Vagina (tissue), 2 donors: ENCODE results near the gene BCL11A.

ENCODE experiments used
- POLR2AphosphoS5 ChIP-seq, 2 donors: sonication (generic); formaldehyde crosslinking; IDR thresholded peaks; one replicate each; pipeline ENCODE4 v1.9.0; 2017; ENCODE audit warnings: antibody characterized with exemption in 2 of 2, mild to moderate bottlenecking in 2 of 2, low read depth in 1 of 2; ENCODE audit not compliant: insufficient read depth in 1 of 2
- TF ChIP-seq, protein P1 (sequence below), 3 experiments: fragments of 450-650 bp in 2 of 3; fragments of 200-600 bp in 1 of 3; sonication (generic) in 1 of 3; IDR thresholded peaks; one replicate each; pipeline ENCODE4 v1.5.1; 2017 to 2019; ENCODE audit warnings: antibody characterized with exemption in 3 of 3, mild to moderate bottlenecking in 2 of 3, moderate library complexity in 2 of 3

DNA sequence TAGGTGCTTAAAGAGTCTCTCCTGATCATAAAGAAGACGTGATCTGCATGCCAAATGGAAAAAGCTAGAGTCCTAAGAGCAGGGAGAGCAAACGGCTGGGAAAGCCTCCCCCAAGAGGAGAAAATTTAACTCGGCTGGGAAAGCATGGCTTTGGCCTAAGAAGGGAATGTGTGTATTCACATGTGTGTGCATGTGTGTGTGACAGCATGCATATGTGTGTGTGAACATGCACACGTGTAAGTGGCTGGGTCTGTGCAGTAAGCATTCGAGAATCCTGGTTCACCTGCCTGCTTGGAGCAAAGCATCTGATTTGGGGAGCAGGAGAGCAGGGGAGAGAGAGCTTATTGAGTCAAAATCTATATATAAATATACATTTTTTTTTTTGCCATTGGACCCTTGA lies 30.1 kb upstream of the BCL11A start:
- TF ChIP-seq, protein P1, sequence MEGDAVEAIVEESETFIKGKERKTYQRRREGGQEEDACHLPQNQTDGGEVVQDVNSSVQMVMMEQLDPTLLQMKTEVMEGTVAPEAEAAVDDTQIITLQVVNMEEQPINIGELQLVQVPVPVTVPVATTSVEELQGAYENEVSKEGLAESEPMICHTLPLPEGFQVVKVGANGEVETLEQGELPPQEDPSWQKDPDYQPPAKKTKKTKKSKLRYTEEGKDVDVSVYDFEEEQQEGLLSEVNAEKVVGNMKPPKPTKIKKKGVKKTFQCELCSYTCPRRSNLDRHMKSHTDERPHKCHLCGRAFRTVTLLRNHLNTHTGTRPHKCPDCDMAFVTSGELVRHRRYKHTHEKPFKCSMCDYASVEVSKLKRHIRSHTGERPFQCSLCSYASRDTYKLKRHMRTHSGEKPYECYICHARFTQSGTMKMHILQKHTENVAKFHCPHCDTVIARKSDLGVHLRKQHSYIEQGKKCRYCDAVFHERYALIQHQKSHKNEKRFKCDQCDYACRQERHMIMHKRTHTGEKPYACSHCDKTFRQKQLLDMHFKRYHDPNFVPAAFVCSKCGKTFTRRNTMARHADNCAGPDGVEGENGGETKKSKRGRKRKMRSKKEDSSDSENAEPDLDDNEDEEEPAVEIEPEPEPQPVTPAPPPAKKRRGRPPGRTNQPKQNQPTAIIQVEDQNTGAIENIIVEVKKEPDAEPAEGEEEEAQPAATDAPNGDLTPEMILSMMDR (IDR thresholded peaks at IDR 0.05) = no peak
- TF ChIP-seq POLR2AphosphoS5 (IDR thresholded peaks at IDR 0.05; ENCODE audit: insufficient read depth in 1 of 2, low read depth in 1 of 2) = no peak
